Liver (tissue), 9 donors: ENCODE results near the gene TOLLIP. TPM values are rescaled to one million over a fixed set of nuclear protein-coding genes. Genes with fewer than 3 reads are reported as not detected.

ENCODE experiments used
- DNase-seq: peaks from one replicate; pipeline ENCODE4 v3.0.0-alpha.2; 2017; ENCODE audit warnings: low spot score
- H3K27ac ChIP-seq, 2 donors: one replicate each; pipeline ENCODE4 v1.7.0; 2013; ENCODE audit warnings: inconsistent platforms in 2 of 2, low read length in 2 of 2, control low read depth in 1 of 2, low read depth in 1 of 2, mild to moderate bottlenecking in 1 of 2
- H3K27me3 ChIP-seq, 4 donors: one replicate each; pipeline versions ENCODE4 v1.6.1 to v1.7.0; 2013; ENCODE audit warnings: low read length in 3 of 4, inconsistent platforms in 1 of 4, mild to moderate bottlenecking in 1 of 4, moderate library complexity in 1 of 4; ENCODE audit not compliant: control insufficient read depth in 4 of 4, insufficient read depth in 4 of 4
- H3K36me3 ChIP-seq, 4 donors: one replicate each; pipeline versions ENCODE4 v1.6.1 to v1.7.0; 2013; ENCODE audit warnings: low read length in 3 of 4, mild to moderate bottlenecking in 3 of 4, low read depth in 1 of 4, moderate library complexity in 1 of 4; ENCODE audit not compliant: control insufficient read depth in 4 of 4, insufficient read depth in 3 of 4
- H3K4me1 ChIP-seq, 4 donors: one replicate each; pipeline versions ENCODE4 v1.6.1 to v1.7.0; 2013; ENCODE audit warnings: low read length in 3 of 4, mild to moderate bottlenecking in 3 of 4, moderate library complexity in 1 of 4; ENCODE audit not compliant: control insufficient read depth in 4 of 4, insufficient read depth in 4 of 4
- H3K4me3 ChIP-seq, 3 donors: one replicate each; pipeline versions ENCODE4 v1.6.1 to v1.7.0; 2013; ENCODE audit warnings: low read length in 3 of 3, control low read depth in 1 of 3, low read depth in 1 of 3, mild to moderate bottlenecking in 1 of 3
- H3K9ac ChIP-seq, 2 donors: one replicate each; pipeline ENCODE4 v1.7.0; 2013; ENCODE audit warnings: low read length in 2 of 2, mild to moderate bottlenecking in 2 of 2, moderate library complexity in 2 of 2, control low read depth in 1 of 2, low read depth in 1 of 2
- H3K9me3 ChIP-seq, 4 donors: one replicate each; pipeline versions ENCODE4 v1.6.1 to v1.7.0; 2013; ENCODE audit warnings: low read length in 3 of 4; ENCODE audit not compliant: control insufficient read depth in 4 of 4
- EGR1 ChIP-seq, 2 donors: IDR thresholded peaks; 2 replicates each; pipeline ENCODE4 v1.6.1; 2016 to 2018; ENCODE audit warnings: antibody characterized with exemption in 2 of 2, low read depth in 2 of 2
- FOXA1 ChIP-seq: IDR thresholded peaks from 2 replicates; pipeline ENCODE4 v1.6.1; 2016; ENCODE audit warnings: antibody characterized with exemption
- FOXA2 ChIP-seq: IDR thresholded peaks from 2 replicates; pipeline ENCODE4 v1.6.1; 2016; ENCODE audit warnings: antibody characterized with exemption
- GABPA ChIP-seq, 2 donors: IDR thresholded peaks in 1 of 2; conservative IDR thresholded peaks in 1 of 2; 2 replicates each; pipeline ENCODE4 v1.6.1; 2016; ENCODE audit warnings: antibody characterized with exemption in 2 of 2, mild to moderate bottlenecking in 1 of 2, moderate library complexity in 1 of 2
- HNF4A ChIP-seq, 2 donors: conservative IDR thresholded peaks; 2 replicates each; pipeline ENCODE4 v1.6.1; 2016; ENCODE audit warnings: antibody characterized with exemption in 2 of 2, mild to moderate bottlenecking in 2 of 2
- HNF4G ChIP-seq: IDR thresholded peaks from 2 replicates; pipeline ENCODE4 v1.6.1; 2016; ENCODE audit warnings: antibody characterized with exemption
- JUND ChIP-seq, 2 donors: IDR thresholded peaks; 2 replicates each; pipeline ENCODE4 v1.6.1; 2016; ENCODE audit warnings: antibody characterized with exemption in 2 of 2
- NR2F2 ChIP-seq: IDR thresholded peaks from 2 replicates; pipeline ENCODE4 v1.6.1; 2016; ENCODE audit warnings: antibody characterized with exemption
- RAD21 ChIP-seq, 2 donors: IDR thresholded peaks; 2 replicates each; pipeline ENCODE4 v1.6.1; 2016; ENCODE audit warnings: antibody characterized with exemption in 2 of 2, mild to moderate bottlenecking in 2 of 2
- RXRA ChIP-seq, 2 donors: IDR thresholded peaks; 2 replicates each; pipeline ENCODE4 v1.6.1; 2017 to 2018; ENCODE audit warnings: antibody characterized with exemption in 2 of 2, mild to moderate bottlenecking in 1 of 2
- SP1 ChIP-seq: IDR thresholded peaks from 2 replicates; pipeline ENCODE4 v1.6.1; 2018; ENCODE audit warnings: antibody characterized with exemption, mild to moderate bottlenecking
- TAF1 ChIP-seq: conservative IDR thresholded peaks from 2 replicates; pipeline ENCODE4 v1.6.1; 2016; ENCODE audit warnings: antibody characterized with exemption, mild to moderate bottlenecking
- YY1 ChIP-seq: IDR thresholded peaks from 2 replicates; pipeline ENCODE4 v1.6.1; 2016; ENCODE audit warnings: antibody characterized with exemption, mild to moderate bottlenecking
- WGBS: extraction: QIAGEN DNeasy Blood & Tissue Kit; methylation state at CpG from one replicate; pipeline ENCODE4 v1.1.7; 2013; 5-methylcytosine and 5-hydroxymethylcytosine counted together
- polyA plus RNA-seq, 2 donors: library from polyadenylated mRNA; stranded (reverse) in 1 of 2; unstranded in 1 of 2; fragments of 200-250 nt in 1 of 2; fragments of >200 nt in 1 of 2; fragmentation: Nextera tagmentation in 1 of 2; extraction: Ambion mirVana in 1 of 2; gene quantifications; one replicate each; pipeline versions ENCODE4 v1.2.1 to v1.2.3, GENCODE V29; 2013 to 2015
- total RNA-seq, 2 donors: library from RNA; depleted of rRNA; stranded (reverse); fragments of >200 nt; gene quantifications; one replicate each; pipeline ENCODE4 v1.2.3, GENCODE V29; 2014
- TF ChIP-seq, protein P1 (sequence below): IDR thresholded peaks from 2 replicates; pipeline ENCODE4 v1.6.1; 2016; ENCODE audit warnings: antibody characterized with exemption
- TF ChIP-seq, protein P2 (sequence below): IDR thresholded peaks from 2 replicates; pipeline ENCODE4 v1.6.1; 2016; ENCODE audit warnings: antibody characterized with exemption
- TF ChIP-seq, protein P3 (sequence below): fragments of 150-350 bp; IDR thresholded peaks from 2 replicates; pipeline ENCODE4 v1.5.1; 2017; ENCODE audit warnings: improper control_type of control experiment, low read depth, low read length; ENCODE audit not compliant: missing input control
- TF ChIP-seq, protein P4 (sequence below): IDR thresholded peaks from 2 replicates; pipeline ENCODE4 v1.6.1; 2016; ENCODE audit warnings: antibody characterized with exemption
- TF ChIP-seq, protein P5 (sequence below): IDR thresholded peaks from 2 replicates; pipeline ENCODE4 v1.6.1; 2016; ENCODE audit warnings: antibody characterized with exemption, mild to moderate bottlenecking
- donor health status: healthy.
- donor health status: healthy.
- donor health status: healthy.
- donor health status: healthy.
- donor health status: healthy.

TOLLIP gene
- total and polyA plus RNA-seq, 4 donors, result 27.5 to 102 (median 72.9) TPM

DNA sequence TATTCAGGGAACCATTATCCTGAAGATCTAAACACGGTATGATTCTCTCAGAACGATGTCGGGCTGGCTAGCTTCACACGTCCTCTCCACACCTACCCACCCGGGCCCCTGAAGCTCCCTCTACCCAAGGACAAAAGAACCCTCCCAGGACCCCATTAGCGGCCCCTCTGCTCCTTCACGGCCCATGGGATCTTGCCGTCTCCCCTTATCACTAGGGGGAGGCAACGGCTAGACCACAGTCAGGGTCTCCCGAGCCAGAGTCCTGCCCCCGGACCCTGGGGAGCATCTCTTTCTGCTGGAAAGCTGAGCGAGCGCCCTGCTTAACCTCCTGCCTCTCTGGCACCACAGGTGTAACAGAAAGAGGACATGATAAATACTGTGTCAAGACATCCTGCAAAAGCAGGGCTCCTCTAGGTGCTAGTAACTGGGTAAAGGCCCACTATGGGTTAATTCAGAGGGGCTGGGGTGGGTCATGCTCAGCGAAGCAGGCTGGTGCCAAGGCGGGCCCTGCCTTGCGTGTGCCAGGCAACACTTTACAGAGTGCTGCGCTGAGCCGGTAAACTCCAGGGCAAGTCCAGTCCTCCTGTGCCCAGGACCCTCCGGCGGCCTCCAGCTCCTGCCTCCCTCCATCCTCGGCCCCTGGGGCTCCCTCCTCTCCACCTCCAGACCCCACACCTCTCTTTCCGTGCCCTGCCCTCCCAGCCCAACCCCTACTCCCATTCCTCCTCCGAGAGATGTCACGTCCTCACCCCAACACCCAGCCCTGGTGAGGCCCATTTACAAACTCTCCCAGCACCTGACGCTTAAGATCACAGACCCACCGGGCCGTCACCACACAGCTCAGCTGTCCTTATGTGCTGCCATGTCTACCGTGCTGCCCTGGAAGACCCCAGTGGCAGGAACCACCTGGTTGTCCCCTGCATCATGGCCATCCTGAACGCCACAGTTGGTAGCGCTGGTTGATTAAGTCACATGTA, 3.0 kb downstream of the TOLLIP start:
- H3K9ac ChIP-seq, result peak overlapping the region; percentile 61 to 91
- H3K4me3 ChIP-seq, result peak overlapping the region in 2 of 3 donors; percentile 7 to 9
- H3K27ac ChIP-seq, result peak overlapping the region; percentile 86 to 89
- TF ChIP-seq, protein P1, sequence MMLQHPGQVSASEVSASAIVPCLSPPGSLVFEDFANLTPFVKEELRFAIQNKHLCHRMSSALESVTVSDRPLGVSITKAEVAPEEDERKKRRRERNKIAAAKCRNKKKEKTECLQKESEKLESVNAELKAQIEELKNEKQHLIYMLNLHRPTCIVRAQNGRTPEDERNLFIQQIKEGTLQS, result no peak
- TF ChIP-seq RAD21 (IDR thresholded peaks at IDR 0.05), result no peak
- TF ChIP-seq FOXA2, result no peak
- TF ChIP-seq YY1, result no peak
- TF ChIP-seq FOXA1, result no peak
- TF ChIP-seq JUND (IDR thresholded peaks at IDR 0.05), result no peak
- TF ChIP-seq, protein P2, sequence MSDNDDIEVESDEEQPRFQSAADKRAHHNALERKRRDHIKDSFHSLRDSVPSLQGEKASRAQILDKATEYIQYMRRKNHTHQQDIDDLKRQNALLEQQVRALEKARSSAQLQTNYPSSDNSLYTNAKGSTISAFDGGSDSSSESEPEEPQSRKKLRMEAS, result no peak
- TF ChIP-seq, protein P3, sequence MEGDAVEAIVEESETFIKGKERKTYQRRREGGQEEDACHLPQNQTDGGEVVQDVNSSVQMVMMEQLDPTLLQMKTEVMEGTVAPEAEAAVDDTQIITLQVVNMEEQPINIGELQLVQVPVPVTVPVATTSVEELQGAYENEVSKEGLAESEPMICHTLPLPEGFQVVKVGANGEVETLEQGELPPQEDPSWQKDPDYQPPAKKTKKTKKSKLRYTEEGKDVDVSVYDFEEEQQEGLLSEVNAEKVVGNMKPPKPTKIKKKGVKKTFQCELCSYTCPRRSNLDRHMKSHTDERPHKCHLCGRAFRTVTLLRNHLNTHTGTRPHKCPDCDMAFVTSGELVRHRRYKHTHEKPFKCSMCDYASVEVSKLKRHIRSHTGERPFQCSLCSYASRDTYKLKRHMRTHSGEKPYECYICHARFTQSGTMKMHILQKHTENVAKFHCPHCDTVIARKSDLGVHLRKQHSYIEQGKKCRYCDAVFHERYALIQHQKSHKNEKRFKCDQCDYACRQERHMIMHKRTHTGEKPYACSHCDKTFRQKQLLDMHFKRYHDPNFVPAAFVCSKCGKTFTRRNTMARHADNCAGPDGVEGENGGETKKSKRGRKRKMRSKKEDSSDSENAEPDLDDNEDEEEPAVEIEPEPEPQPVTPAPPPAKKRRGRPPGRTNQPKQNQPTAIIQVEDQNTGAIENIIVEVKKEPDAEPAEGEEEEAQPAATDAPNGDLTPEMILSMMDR, result no peak
- TF ChIP-seq HNF4G, result no peak
- no peak for TF ChIP-seq TAF1
- TF ChIP-seq, protein P4, sequence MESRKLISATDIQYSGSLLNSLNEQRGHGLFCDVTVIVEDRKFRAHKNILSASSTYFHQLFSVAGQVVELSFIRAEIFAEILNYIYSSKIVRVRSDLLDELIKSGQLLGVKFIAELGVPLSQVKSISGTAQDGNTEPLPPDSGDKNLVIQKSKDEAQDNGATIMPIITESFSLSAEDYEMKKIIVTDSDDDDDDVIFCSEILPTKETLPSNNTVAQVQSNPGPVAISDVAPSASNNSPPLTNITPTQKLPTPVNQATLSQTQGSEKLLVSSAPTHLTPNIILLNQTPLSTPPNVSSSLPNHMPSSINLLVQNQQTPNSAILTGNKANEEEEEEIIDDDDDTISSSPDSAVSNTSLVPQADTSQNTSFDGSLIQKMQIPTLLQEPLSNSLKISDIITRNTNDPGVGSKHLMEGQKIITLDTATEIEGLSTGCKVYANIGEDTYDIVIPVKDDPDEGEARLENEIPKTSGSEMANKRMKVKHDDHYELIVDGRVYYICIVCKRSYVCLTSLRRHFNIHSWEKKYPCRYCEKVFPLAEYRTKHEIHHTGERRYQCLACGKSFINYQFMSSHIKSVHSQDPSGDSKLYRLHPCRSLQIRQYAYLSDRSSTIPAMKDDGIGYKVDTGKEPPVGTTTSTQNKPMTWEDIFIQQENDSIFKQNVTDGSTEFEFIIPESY, result no peak
- no peak for TF ChIP-seq EGR1 (IDR thresholded peaks at IDR 0.05; ENCODE audit: low read depth in 2 of 2)
- TF ChIP-seq HNF4A (conservative IDR thresholded peaks at IDR 0.05), result no peak
- TF ChIP-seq NR2F2, result no peak
- 65% methylated on average over 30 of the region's 30 CpGs for WGBS
- H3K27me3 ChIP-seq, result no peaks in the 10 kb centered on the region
- H3K4me1 ChIP-seq, result peaks cover 21 to 83% (median 56%) of the 10 kb centered on the region in 4 donors
- no peaks in the 10 kb centered on the region for H3K36me3 ChIP-seq
- peaks cover 0 to 1% (median 0%) of the 10 kb centered on the region in 4 donors for H3K9me3 ChIP-seq
- DNase-seq, result no peak

DNA sequence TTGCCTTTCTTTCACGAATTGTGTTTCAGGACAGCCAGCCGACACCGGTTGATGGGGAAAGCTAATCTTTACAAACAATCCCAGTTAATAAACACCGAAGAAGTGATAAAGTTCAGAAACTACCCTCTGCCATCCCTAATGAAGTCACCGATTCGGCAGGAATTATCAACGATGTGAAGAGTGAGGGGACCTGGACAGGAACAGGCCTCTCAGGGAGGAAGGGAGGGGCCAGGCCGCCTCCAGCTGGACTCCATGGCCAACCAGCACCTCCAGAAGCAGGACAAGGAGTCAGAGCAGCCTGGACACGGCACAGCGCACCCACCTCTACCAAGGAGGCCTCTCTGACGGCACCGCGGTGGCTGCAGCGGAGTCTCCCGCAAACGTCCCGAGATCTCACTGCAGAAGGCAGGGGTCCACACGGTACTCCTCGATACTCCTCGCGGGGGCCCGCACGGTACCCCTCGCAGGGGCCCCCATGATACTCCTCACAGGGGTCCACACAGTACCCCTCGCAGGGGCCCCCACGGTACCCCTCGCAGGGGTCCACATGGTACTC, 3.9 kb downstream of the TOLLIP start:
- H3K4me3 ChIP-seq, result peak overlapping the region; percentile 37 to 44 (median 43)
- H3K27me3 ChIP-seq, result no peaks in the 10 kb centered on the region
- peak; percentile 36 for DNase-seq
- H3K9ac ChIP-seq, result peak overlapping the region; percentile 61 to 91
- no peaks in the 10 kb centered on the region for H3K9me3 ChIP-seq
- WGBS, result 50% methylated on average over 27 of the region's 27 CpGs
- no peaks in the 10 kb centered on the region for H3K36me3 ChIP-seq
- peak overlapping the region; percentile 86 to 89 for H3K27ac ChIP-seq
- H3K4me1 ChIP-seq, result peaks cover 26 to 86% (median 59%) of the 10 kb centered on the region in 4 donors
- TF ChIP-seq GABPA (IDR thresholded peaks at IDR 0.05 in 1 of 2, conservative IDR thresholded peaks at IDR 0.05 in 1 of 2) (no peak), TAF1 (peak; percentile 41), RAD21 (IDR thresholded peaks at IDR 0.05) (no peak), JUND (IDR thresholded peaks at IDR 0.05) (no peak), RXRA (IDR thresholded peaks at IDR 0.05) (no peak), NR2F2 (no peak), SP1 (peak; percentile 33), YY1 (peak; percentile 75), HNF4A (conservative IDR thresholded peaks at IDR 0.05) (peak; percentile 19 to 45)
- TF ChIP-seq, protein P5, sequence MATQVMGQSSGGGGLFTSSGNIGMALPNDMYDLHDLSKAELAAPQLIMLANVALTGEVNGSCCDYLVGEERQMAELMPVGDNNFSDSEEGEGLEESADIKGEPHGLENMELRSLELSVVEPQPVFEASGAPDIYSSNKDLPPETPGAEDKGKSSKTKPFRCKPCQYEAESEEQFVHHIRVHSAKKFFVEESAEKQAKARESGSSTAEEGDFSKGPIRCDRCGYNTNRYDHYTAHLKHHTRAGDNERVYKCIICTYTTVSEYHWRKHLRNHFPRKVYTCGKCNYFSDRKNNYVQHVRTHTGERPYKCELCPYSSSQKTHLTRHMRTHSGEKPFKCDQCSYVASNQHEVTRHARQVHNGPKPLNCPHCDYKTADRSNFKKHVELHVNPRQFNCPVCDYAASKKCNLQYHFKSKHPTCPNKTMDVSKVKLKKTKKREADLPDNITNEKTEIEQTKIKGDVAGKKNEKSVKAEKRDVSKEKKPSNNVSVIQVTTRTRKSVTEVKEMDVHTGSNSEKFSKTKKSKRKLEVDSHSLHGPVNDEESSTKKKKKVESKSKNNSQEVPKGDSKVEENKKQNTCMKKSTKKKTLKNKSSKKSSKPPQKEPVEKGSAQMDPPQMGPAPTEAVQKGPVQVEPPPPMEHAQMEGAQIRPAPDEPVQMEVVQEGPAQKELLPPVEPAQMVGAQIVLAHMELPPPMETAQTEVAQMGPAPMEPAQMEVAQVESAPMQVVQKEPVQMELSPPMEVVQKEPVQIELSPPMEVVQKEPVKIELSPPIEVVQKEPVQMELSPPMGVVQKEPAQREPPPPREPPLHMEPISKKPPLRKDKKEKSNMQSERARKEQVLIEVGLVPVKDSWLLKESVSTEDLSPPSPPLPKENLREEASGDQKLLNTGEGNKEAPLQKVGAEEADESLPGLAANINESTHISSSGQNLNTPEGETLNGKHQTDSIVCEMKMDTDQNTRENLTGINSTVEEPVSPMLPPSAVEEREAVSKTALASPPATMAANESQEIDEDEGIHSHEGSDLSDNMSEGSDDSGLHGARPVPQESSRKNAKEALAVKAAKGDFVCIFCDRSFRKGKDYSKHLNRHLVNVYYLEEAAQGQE, result peak; percentile 28
- TF ChIP-seq, protein P2, result no peak
- TF ChIP-seq, protein P3, result no peak
- TF ChIP-seq, protein P1, result no peak
